HG02970 (cell line): ENCODE measurements around the gene MRPL23.

Experiments used
- ATAC-seq: cut with Tn5 transposase; IDR thresholded peaks from one replicate; pipeline ENCODE4 v1.9.1; 2021; ENCODE audit warnings: mild to moderate bottlenecking, moderate library complexity, moderate number of reproducible peaks; ENCODE audit not compliant: unreplicated experiment, low FRiP score

Gene MRPL23

GRCh38 chr11:1920909-1921573, 26.1 kb upstream of the MRPL23 start:
- ATAC-seq: no peak

- no peak for ATAC-seq
These were observed 25.5 kb upstream of the MRPL23 start for GRCh38 chr11:1921574-1922141.

- no peak for ATAC-seq
These were observed 24.6 kb upstream of the MRPL23 start for GRCh38 chr11:1922481-1923081.

- no peak for ATAC-seq
These were observed 23.8 kb upstream of the MRPL23 start for GRCh38 chr11:1923201-1923956.

GRCh38 chr11:1924181-1924580, 23.0 kb upstream of the MRPL23 start:
- no peak for ATAC-seq

GRCh38 chr11:1924646-1925372, 22.3 kb upstream of the MRPL23 start:
- ATAC-seq: no peak

GRCh38 chr11:1925373-1926155, 21.6 kb upstream of the MRPL23 start:
- ATAC-seq: no peak

GRCh38 chr11:1926156-1927025, 20.7 kb upstream of the MRPL23 start:
- no peak for ATAC-seq

GRCh38 chr11:1927026-1927847, 19.9 kb upstream of the MRPL23 start:
- ATAC-seq: no peak

- no peak for ATAC-seq
These were observed 19.2 kb upstream of the MRPL23 start for GRCh38 chr11:1927848-1928469.

- no peak for ATAC-seq
These were observed 18.7 kb upstream of the MRPL23 start for GRCh38 chr11:1928470-1928890.

- no peak for ATAC-seq
These were observed 18.1 kb upstream of the MRPL23 start for GRCh38 chr11:1928891-1929541.

- no peak for ATAC-seq
These were observed 17.3 kb upstream of the MRPL23 start for GRCh38 chr11:1929621-1930461.

- ATAC-seq: no peak
These were observed 16.7 kb upstream of the MRPL23 start for GRCh38 chr11:1930462-1930830.

- no peak for ATAC-seq
These were observed 15.6 kb upstream of the MRPL23 start for GRCh38 chr11:1931341-1932104.

- no peak for ATAC-seq
These were observed 15.0 kb upstream of the MRPL23 start for GRCh38 chr11:1932105-1932480.
